B cell (primary cell): ENCODE measurements around the gene GPATCH8. TPM values are rescaled to one million over a fixed set of nuclear protein-coding genes. Genes with fewer than 3 reads are reported as not detected.

ENCODE experiments used
- ATAC-seq: fragments of 200-7000 bp; cut with Tn5 transposase; one replicate; pipeline ENCODE4 v1.10.0; 2021; ENCODE audit warnings: low read depth, mild to moderate bottlenecking, moderate number of reproducible peaks, moderate library complexity
- CTCF ChIA-PET: fragments of 350-600 bp; sonication (Branson Sonifier 250); formaldehyde crosslinking; loops from one replicate; lab custom pipeline; 2021; ENCODE audit warnings: antibody characterized with exemption, inconsistent platforms; lab: Charles Lee
- POLR2A ChIA-PET: fragments of 350-600 bp; sonication (Branson Sonifier 250); formaldehyde crosslinking; loops from one replicate; lab custom pipeline; 2021; ENCODE audit warnings: antibody characterized with exemption; lab: Charles Lee
- DNase-seq: peaks from one replicate; pipeline ENCODE4 v3.0.0; 2013
- H2AFZ ChIP-seq: 2 replicates; pipeline ENCODE4 v1.6.1; 2012; ENCODE audit warnings: mild to moderate bottlenecking, low read depth, low read length; ENCODE audit not compliant: insufficient read depth, poor library complexity, severe bottlenecking
- H3K27ac ChIP-seq, 2 donors: 1 replicate in 1 of 2; 2 replicates in 1 of 2; pipeline ENCODE4 v1.5.1; 2012 to 2013; ENCODE audit warnings: low read length in 2 of 2, mild to moderate bottlenecking in 2 of 2, moderate library complexity in 1 of 2
- H3K27me3 ChIP-seq, 4 experiments: fragments of 200-600 bp in 1 of 4; sonication (generic) in 1 of 4; replicated peaks in 1 of 4; 1 replicate in 2 of 4; 2 replicates in 2 of 4; pipeline versions ENCODE4 v1.6.1 to v1.7.0; 2013 to 2016; ENCODE audit warnings: low read length in 3 of 4, mild to moderate bottlenecking in 2 of 4, mixed read lengths in 1 of 4, moderate library complexity in 1 of 4; ENCODE audit not compliant: insufficient read depth in 4 of 4, control insufficient read depth in 3 of 4; ENCODE audit errors: control extremely low read depth in 1 of 4
- H3K36me3 ChIP-seq, 2 experiments: replicated peaks in 1 of 2; 1 replicate in 1 of 2; 2 replicates in 1 of 2; pipeline versions ENCODE4 v1.6.1 to v1.7.1; 2013; ENCODE audit warnings: low read length in 1 of 2; ENCODE audit not compliant: insufficient read depth in 2 of 2, control insufficient read depth in 1 of 2; ENCODE audit errors: control extremely low read depth in 1 of 2, extremely low read depth in 1 of 2
- H3K4me1 ChIP-seq, 2 donors: fragments of 200-600 bp in 1 of 2; sonication (generic) in 1 of 2; 1 replicate in 1 of 2; 2 replicates in 1 of 2; pipeline versions ENCODE4 v1.5.1 to v1.6.1; 2013 to 2017; ENCODE audit warnings: low read length in 2 of 2; ENCODE audit not compliant: control insufficient read depth in 2 of 2, insufficient read depth in 2 of 2
- H3K4me2 ChIP-seq: replicated peaks from 2 replicates; pipeline ENCODE3; 2012; ENCODE audit warnings: mild to moderate bottlenecking, low read depth, low read length; ENCODE audit not compliant: poor library complexity, severe bottlenecking
- H3K4me3 ChIP-seq, 5 experiments: fragments of 200-600 bp in 1 of 5; sonication (generic) in 1 of 5; 1 replicate in 3 of 5; 2 replicates in 2 of 5; pipeline versions ENCODE4 v1.5.1 to v1.7.0; 2011 to 2016; ENCODE audit warnings: low read length in 4 of 5, mild to moderate bottlenecking in 4 of 5, low read depth in 2 of 5, control low read depth in 1 of 5, moderate library complexity in 1 of 5; ENCODE audit not compliant: insufficient read depth in 1 of 5; ENCODE audit errors: control extremely low read depth in 1 of 5, extremely low read depth in 1 of 5
- H3K79me2 ChIP-seq: fragments of 200-600 bp; sonication (generic); one replicate; pipeline ENCODE4 v1.6.0; 2016; ENCODE audit warnings: low read length; ENCODE audit not compliant: control insufficient read depth, insufficient read depth
- H3K9ac ChIP-seq: fragments of 200-600 bp; sonication (generic); 2 replicates; pipeline ENCODE4 v1.6.1; 2017; ENCODE audit warnings: mild to moderate bottlenecking, low read length, moderate library complexity
- H3K9me3 ChIP-seq, 3 donors: one replicate each; pipeline versions ENCODE4 v1.6.1 to v1.7.1; 2013; ENCODE audit warnings: low read length in 2 of 3; ENCODE audit not compliant: control insufficient read depth in 2 of 3, insufficient read depth in 1 of 3; ENCODE audit errors: control extremely low read depth in 1 of 3
- H4K20me1 ChIP-seq: 2 replicates; pipeline ENCODE4 v1.6.0; 2012; ENCODE audit warnings: mild to moderate bottlenecking, low read length; ENCODE audit not compliant: insufficient read depth, control insufficient read depth, poor library complexity, severe bottlenecking
- H3K27ac Mint-ChIP-seq: one replicate; pipeline ENCODE4 v1.8.0; 2021; ENCODE audit warnings: mixed read lengths
- H3K27me3 Mint-ChIP-seq: one replicate; pipeline ENCODE4 v1.8.0; 2021; ENCODE audit warnings: mixed read lengths
- H3K4me1 Mint-ChIP-seq: one replicate; pipeline ENCODE4 v1.8.0; 2021; ENCODE audit warnings: mixed read lengths
- H3K4me3 Mint-ChIP-seq: one replicate; pipeline ENCODE4 v1.8.0; 2021; ENCODE audit warnings: mixed read lengths
- H3K9me3 Mint-ChIP-seq: one replicate; pipeline ENCODE4 v1.8.0; 2022; ENCODE audit warnings: mixed read lengths; ENCODE audit not compliant: insufficient read depth
- EZH2 ChIP-seq: IDR thresholded peaks from 2 replicates; pipeline ENCODE4 v1.6.1; 2012; ENCODE audit warnings: borderline replicate concordance, low read depth, mild to moderate bottlenecking, moderate library complexity, low read length; ENCODE audit not compliant: insufficient read depth, poor library complexity, severe bottlenecking
- WGBS: methylation state at CpG from one replicate; pipeline ENCODE4 v1.1.5; 2013; ENCODE audit warnings: missing lambda C conversion rate; ENCODE audit not compliant: insufficient coverage; 5-methylcytosine and 5-hydroxymethylcytosine counted together
- intact Hi-C: fragments of 100-400 bp; cut with micrococcal nuclease; formaldehyde crosslinking; loops from one replicate; pipeline ENCODE4 v1.10.0; 2022
- polyA plus RNA-seq: library from polyadenylated mRNA; depleted of rRNA; stranded (reverse); fragments of >200 nt; gene quantifications from 2 replicates; pipeline ENCODE4 v1.2.3, GENCODE V29; 2012
- total RNA-seq, 2 donors: library from RNA; stranded (reverse); fragments of 120-200 nt in 1 of 2; gene quantifications; 1 replicate in 1 of 2; 2 replicates in 1 of 2; pipeline versions ENCODE4 v1.2.3 to v1.2.4, GENCODE V29; 2013 to 2022
- TF ChIP-seq, protein P1 (sequence below): fragments of 200-600 bp; IDR thresholded peaks from one replicate; pipeline ENCODE4 v1.8.0; 2022; ENCODE audit warnings: antibody characterized with exemption, mild to moderate bottlenecking

GPATCH8 gene
- total and polyA plus RNA-seq, 2 donors (not counting 1 experiment from before 2014, with no cell fraction given) = 28.3 to 83.4 TPM

DNA sequence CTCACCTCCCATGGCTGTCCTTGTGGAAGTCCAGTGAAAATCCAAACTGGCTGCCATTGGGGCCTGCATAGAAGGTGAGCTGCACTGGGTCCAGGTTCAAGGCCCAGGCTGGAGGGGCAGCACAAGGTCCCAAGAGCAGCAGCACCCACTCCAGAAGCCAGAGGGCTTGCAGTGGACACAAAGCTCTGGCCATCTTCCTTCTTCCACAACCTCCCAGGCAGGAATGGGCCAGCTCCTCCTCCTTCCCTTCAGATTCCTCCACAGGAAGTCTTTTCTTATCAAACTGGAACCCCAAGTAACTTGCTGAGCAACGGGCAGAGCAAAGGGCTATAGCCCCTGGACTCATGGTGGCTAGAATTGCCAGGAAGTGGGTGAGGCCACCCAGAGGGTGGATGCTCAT lies 113.9 kb downstream of the GPATCH8 start, which contains the start of gene ITGA2B:
Gene ITGA2B, minus strand, starts transcription at position 369 of the 400 bp plus-strand sequence. Its CDS starts 176 bp downstream, at position 193.
- H3K9me3 Mint-ChIP-seq = no peaks in the 10 kb centered on the region
- intact Hi-C loops = no loop called here
- Histone ChIP-seq H3K4me1 (peaks cover 22 to 24% of the 10 kb centered on the region in 2 donors), H3K4me2 (no peak within 1 kb of the TSS), H3K9me3 (peaks cover 0 to 18% (median 0%) of the 10 kb centered on the region in 3 donors), H3K4me3 (no peak within 1 kb of the TSS), H2AFZ (no peak within 1 kb of the TSS), H3K36me3 (no peaks in the 10 kb centered on the region), H4K20me1 (no peaks in the 10 kb centered on the region), H3K27me3 (peaks cover 0 to 34% (median 11%) of the 10 kb centered on the region in 4 experiments), H3K9ac (no peak within 1 kb of the TSS), H3K27ac (no peak within 1 kb of the TSS), H3K79me2 (no peaks in the 10 kb centered on the region)
- no peak within 1 kb of the TSS for H3K4me3 Mint-ChIP-seq
- ChIA-PET CTCF (no interaction called here), POLR2A (no interaction called here)
- TF ChIP-seq, protein P1, sequence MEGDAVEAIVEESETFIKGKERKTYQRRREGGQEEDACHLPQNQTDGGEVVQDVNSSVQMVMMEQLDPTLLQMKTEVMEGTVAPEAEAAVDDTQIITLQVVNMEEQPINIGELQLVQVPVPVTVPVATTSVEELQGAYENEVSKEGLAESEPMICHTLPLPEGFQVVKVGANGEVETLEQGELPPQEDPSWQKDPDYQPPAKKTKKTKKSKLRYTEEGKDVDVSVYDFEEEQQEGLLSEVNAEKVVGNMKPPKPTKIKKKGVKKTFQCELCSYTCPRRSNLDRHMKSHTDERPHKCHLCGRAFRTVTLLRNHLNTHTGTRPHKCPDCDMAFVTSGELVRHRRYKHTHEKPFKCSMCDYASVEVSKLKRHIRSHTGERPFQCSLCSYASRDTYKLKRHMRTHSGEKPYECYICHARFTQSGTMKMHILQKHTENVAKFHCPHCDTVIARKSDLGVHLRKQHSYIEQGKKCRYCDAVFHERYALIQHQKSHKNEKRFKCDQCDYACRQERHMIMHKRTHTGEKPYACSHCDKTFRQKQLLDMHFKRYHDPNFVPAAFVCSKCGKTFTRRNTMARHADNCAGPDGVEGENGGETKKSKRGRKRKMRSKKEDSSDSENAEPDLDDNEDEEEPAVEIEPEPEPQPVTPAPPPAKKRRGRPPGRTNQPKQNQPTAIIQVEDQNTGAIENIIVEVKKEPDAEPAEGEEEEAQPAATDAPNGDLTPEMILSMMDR = no peak
- TF ChIP-seq EZH2 = no peak
- H3K27ac Mint-ChIP-seq = no peak within 1 kb of the TSS
- DNase-seq = no peak
- peaks cover 23% of the 10 kb centered on the region for H3K4me1 Mint-ChIP-seq
- H3K27me3 Mint-ChIP-seq = peaks cover 23% of the 10 kb centered on the region
- no CpG with 5 or more reads among the region's 1 CpG for WGBS
- no peak for ATAC-seq

GRCh38 chr17:44387804-44388203 lies 115.4 kb downstream of the GPATCH8 start:
- POLR2A ChIA-PET = no interaction called here
- Histone ChIP-seq H3K9ac (no peak overlapping the region), H4K20me1 (no peaks in the 10 kb centered on the region), H3K27me3 (peaks cover 0 to 43% (median 11%) of the 10 kb centered on the region in 4 experiments), H3K36me3 (no peaks in the 10 kb centered on the region), H3K4me1 (peaks cover 22 to 24% of the 10 kb centered on the region in 2 donors), H3K79me2 (no peaks in the 10 kb centered on the region), H3K27ac (no peak overlapping the region), H3K4me2 (no peak overlapping the region), H3K4me3 (no peak overlapping the region), H2AFZ (no peak overlapping the region), H3K9me3 (peaks cover 0 to 18% (median 0%) of the 10 kb centered on the region in 3 donors)
- TF ChIP-seq, protein P1 = no peak
- TF ChIP-seq EZH2 = no peak
- no peaks in the 10 kb centered on the region for H3K9me3 Mint-ChIP-seq
- 83% methylated on average over 1 of the region's 2 CpGs for WGBS
- intact Hi-C loops = no loop called here
- CTCF ChIA-PET = interaction anchor here (0.6 kb wide), 1 partner anchor 338 kb away, joined by 3 read pairs; no protein-coding TSS in a partner anchor
- H3K27me3 Mint-ChIP-seq = peaks cover 29% of the 10 kb centered on the region
- no peak for ATAC-seq
- DNase-seq = no peak
- peak overlapping the region; percentile 45 for H3K4me3 Mint-ChIP-seq
- no peak overlapping the region for H3K27ac Mint-ChIP-seq
- H3K4me1 Mint-ChIP-seq = peaks cover 24% of the 10 kb centered on the region
